Activated T-helper 2 cell treated with anti-CD3 and anti-CD28 coated beads, Interferon-gamma antibody, Interleukin-2, Interleukin-4, amounts not matched to agents 10 μg/mL and 5 μg/mL and 100 μg/mL, durations not matched to agents 14 hours and 24 hours and 36 hours (primary cell): Measurements from ENCODE around the gene RHOF. TPM values are rescaled to one million over a fixed set of nuclear protein-coding genes. Genes with fewer than 3 reads are reported as not detected.

Experiments used
- DNase-seq: peaks from one replicate; pipeline ENCODE4 v3.0.0; 2021; ENCODE audit warnings: low spot score
- H3K27ac Mint-ChIP-seq: one replicate; pipeline ENCODE4 v1.8.0; 2021; ENCODE audit warnings: mixed read lengths
- H3K27me3 Mint-ChIP-seq: one replicate; pipeline ENCODE4 v1.8.0; 2021; ENCODE audit warnings: low read depth, mixed read lengths
- H3K36me3 Mint-ChIP-seq: one replicate; pipeline ENCODE4 v1.8.0; 2021; ENCODE audit warnings: low read depth, mixed read lengths
- H3K4me1 Mint-ChIP-seq: one replicate; pipeline ENCODE4 v1.8.0; 2021; ENCODE audit warnings: low read depth, mixed read lengths
- H3K4me3 Mint-ChIP-seq: one replicate; pipeline ENCODE4 v1.8.0; 2021; ENCODE audit warnings: low read depth, mild to moderate bottlenecking, moderate library complexity, mixed read lengths
- H3K9me3 Mint-ChIP-seq: one replicate; pipeline ENCODE4 v1.8.0; 2021; ENCODE audit warnings: mixed read lengths
- intact Hi-C: fragments of 100-400 bp; cut with micrococcal nuclease; formaldehyde crosslinking; loops from one replicate; pipeline ENCODE4 v1.15.1; 2023
- total RNA-seq: library from RNA; stranded (reverse); gene quantifications from 2 replicates; pipeline ENCODE4 v1.2.3, GENCODE V29; 2022

RHOF gene, protein sequence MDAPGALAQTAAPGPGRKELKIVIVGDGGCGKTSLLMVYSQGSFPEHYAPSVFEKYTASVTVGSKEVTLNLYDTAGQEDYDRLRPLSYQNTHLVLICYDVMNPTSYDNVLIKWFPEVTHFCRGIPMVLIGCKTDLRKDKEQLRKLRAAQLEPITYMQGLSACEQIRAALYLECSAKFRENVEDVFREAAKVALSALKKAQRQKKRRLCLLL
- total RNA-seq, result 115 and 119 TPM in 2 replicates

DNA sequence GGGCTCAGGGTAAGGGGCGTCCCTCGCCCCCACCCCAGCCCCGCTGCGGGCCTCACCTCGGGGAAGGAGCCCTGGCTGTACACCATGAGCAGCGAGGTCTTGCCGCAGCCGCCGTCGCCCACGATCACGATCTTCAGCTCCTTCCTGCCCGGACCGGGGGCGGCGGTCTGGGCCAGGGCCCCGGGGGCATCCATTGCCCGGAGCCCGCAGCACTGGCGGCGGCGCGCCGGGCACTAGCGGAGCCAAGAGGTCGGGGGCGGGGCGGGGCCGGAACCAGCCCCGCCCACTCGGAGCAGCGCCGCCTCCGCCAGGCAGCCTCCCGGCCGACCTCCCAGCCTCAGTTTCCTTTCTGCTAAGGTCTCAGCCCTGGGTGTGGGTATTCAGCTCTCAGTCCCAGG is at the start of gene RHOF:
RHOF (minus strand) TSS at position 249 of the 398 bp plus-strand sequence; CDS start at position 194, 55 bp downstream.
- Mint-ChIP-seq H3K4me1 (peaks cover 56% of the 10 kb centered on the region), H3K27ac (peak within 1 kb of the TSS; percentile 94), H3K36me3 (peaks cover 59% of the 10 kb centered on the region), H3K9me3 (no peaks in the 10 kb centered on the region), H3K4me3 (peak within 1 kb of the TSS; percentile 91), H3K27me3 (no peaks in the 10 kb centered on the region)
- peak; percentile 49 for DNase-seq
- intact Hi-C loops, result loop anchor here (1.0 to 5.0 kb wide), 3 partner anchors 11 to 166 kb away; partner anchors contain the start of genes ORAI1 and TMEM120B

DNA sequence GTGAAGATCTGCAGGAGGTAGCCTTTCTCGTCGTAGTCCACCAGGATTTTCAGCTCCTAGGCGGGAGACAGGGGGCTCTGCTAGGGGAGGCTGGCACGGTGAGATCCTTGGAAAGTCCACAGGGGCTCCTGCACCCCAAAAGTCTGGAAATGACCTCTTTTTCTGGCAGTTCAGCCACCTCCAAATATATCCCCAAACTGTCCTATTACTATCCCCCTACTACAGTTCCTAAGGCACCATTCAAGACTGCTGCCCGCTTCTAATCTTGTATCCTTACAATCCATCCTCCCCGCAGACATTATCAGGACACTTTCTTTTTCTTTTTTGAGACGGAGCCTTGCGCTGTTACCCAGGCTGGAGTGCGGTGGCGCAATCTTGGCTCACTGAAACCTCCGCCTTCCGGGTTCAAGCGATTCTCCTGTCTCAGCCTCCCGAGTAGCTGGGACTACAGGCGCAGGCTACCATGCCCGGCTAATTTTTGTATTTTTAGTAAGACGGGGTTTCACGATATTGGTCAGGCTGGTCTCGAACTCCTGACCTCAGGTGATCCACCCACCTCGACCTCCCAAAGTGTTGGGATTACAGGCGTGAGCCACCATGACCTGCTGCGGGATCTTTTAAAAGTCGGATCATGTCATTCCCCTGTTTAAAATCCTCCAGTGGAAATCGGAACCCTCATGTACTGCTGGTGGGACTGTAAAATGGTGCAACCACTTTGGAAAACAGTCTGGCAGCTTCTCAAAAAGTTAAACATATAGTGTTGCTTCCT is 46.7 kb upstream of the RHOF start:
- H3K27me3 Mint-ChIP-seq, result no peaks in the 10 kb centered on the region
- DNase-seq, result no peak
- H3K9me3 Mint-ChIP-seq, result no peaks in the 10 kb centered on the region
- H3K36me3 Mint-ChIP-seq, result no peaks in the 10 kb centered on the region
- intact Hi-C loops, result loop anchor here (2.0 to 10.0 kb wide), 3 partner anchors 45 to 385 kb away; partner anchors contain the start of genes DIABLO and PSMD9
- peaks cover 4% of the 10 kb centered on the region for H3K4me1 Mint-ChIP-seq
- H3K4me3 Mint-ChIP-seq, result peak overlapping the region; percentile 97
- H3K27ac Mint-ChIP-seq, result peak overlapping the region; percentile 90

DNA sequence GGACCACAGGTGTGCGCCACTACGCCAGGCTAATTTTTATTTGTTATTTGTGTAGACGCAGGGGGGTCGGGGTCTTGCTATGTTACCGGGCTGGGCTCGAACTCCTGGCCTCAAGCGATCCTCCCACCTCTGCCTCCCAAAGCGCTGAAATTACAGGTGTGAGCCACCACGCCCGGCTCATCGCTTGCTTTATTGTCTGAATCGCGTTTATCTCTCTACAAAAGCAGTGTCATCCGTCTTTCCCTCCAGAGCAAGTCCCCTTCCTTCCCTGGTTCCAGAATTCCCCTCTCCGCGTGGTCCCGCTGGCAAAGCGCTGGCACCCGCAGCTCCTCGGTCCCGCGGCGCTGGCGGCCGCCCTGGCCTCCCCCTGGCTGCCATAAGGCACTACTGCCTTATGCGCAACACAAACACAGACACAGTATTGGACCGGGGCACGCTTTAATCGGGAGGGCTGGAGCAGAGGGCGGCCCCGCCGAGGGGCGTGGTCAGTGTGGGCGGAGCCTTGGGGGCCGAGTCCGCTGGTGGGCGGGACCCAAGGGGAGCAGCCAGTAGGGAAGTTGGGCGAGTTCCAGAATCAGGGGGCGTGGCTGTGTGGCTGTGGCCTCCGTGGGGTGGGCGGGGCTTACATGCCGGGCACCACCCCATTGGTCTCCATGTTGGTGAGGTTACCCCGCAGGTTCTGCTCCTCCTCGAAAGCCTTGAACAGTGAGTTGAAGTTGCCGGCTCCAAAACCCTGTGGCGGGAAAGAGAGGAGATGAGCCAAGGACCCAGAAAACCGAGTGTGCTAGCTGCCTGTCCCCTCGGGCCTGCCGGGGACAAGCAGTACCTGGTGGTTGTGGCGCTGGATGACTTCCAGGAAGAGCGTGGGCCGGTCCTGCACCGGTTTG is 45.9 kb upstream of the RHOF start:
- DNase-seq, result peak; percentile 99
- H3K27ac Mint-ChIP-seq, result peak overlapping the region; percentile 90
- H3K27me3 Mint-ChIP-seq, result no peaks in the 10 kb centered on the region
- peaks cover 4% of the 10 kb centered on the region for H3K4me1 Mint-ChIP-seq
- H3K9me3 Mint-ChIP-seq, result no peaks in the 10 kb centered on the region
- H3K36me3 Mint-ChIP-seq, result no peaks in the 10 kb centered on the region
- intact Hi-C loops, result loop anchor here (2.0 to 10.0 kb wide), 3 partner anchors 45 to 385 kb away; partner anchors contain the start of genes DIABLO and PSMD9
- H3K4me3 Mint-ChIP-seq, result peak overlapping the region; percentile 97

DNA sequence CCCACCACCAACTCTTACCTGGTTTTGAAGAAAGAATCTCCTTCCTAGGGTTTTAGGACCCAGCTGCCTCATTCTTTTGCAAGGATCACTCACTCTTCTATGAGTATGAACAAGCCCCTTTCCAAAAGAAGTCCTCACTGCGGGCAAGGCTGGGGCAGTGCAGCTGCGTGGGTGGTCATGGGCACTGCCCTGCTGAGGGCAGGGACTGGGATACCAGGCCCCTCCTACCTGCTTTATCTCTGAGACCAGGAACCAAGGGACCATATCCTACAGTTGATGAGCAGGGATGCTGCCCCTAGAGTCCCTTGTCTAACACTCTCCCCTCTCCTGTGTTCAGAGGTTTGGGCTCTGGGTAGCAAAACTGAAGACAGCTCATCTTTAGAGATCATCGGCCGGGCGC is 44.6 kb upstream of the RHOF start:
- no peaks in the 10 kb centered on the region for H3K36me3 Mint-ChIP-seq
- peaks cover 4% of the 10 kb centered on the region for H3K4me1 Mint-ChIP-seq
- H3K27ac Mint-ChIP-seq, result no peak overlapping the region
- no peaks in the 10 kb centered on the region for H3K9me3 Mint-ChIP-seq
- H3K27me3 Mint-ChIP-seq, result no peaks in the 10 kb centered on the region
- no peak for DNase-seq
- intact Hi-C loops, result loop anchor here (2.0 to 10.0 kb wide), 3 partner anchors 43 to 387 kb away; partner anchors contain the start of genes DIABLO and PSMD9
- no peak overlapping the region for H3K4me3 Mint-ChIP-seq

DNA sequence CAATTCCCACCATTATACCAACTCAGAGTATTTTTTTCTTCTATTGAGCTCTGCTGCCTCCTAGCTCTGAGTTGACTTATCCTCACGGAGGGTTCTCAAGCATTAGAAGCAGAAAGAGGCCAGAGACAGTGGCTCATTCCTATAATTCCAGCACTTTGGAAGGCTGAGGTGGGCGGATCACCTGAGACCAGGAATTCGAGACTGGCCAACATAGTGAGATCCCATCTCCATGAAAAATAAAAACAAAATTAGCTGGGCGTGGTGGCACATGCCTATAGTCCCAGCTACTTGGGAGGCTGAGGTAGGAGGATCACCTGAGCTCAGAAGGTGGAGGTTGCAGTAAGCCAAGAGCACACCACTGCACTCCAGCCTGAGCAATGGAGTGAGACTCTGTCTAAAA is 44.2 kb upstream of the RHOF start:
- no peak for DNase-seq
- intact Hi-C loops, result loop anchor here (2.0 to 10.0 kb wide), 3 partner anchors 43 to 387 kb away; partner anchors contain the start of genes DIABLO and PSMD9
- peaks cover under 1% of the 10 kb centered on the region for H3K36me3 Mint-ChIP-seq
- no peak overlapping the region for H3K27ac Mint-ChIP-seq
- H3K27me3 Mint-ChIP-seq, result no peaks in the 10 kb centered on the region
- no peak overlapping the region for H3K4me3 Mint-ChIP-seq
- H3K4me1 Mint-ChIP-seq, result peaks cover 4% of the 10 kb centered on the region
- H3K9me3 Mint-ChIP-seq, result no peaks in the 10 kb centered on the region

DNA sequence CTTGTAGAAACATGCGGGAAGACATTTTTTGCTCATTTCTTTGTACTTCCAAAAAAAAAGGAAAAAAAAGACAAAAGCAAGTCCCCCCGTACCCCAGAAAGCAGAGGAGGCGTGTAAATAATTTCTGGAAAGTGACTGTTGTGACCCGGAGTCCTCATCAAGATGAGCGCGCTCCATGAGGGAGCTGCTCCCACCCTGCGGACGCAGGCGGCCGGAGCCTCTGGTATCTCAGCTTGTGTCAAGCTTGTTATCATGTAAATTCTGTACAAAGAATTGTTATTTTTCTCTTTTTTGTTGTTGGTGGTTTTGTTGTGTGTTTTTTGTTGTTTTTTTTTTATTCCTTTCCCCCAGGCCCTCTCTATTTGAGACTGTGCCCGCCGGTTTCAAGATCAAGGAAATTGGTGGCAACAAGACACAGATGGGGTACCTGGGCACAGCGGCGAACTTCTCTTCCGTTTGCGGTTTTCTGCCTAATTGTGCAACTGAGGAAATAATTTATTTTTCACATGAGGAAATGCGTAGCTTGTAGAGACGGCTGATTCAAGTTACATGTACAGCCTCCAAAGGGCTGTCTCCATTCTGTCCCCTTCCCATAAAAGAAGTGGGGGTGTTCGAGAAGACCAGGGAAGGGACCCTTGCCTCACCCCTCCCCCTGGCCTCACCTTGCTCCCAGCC is 38.2 kb upstream of the RHOF start:
- Mint-ChIP-seq H3K27ac (no peak overlapping the region), H3K36me3 (peaks cover 44% of the 10 kb centered on the region), H3K4me1 (no peaks in the 10 kb centered on the region), H3K4me3 (no peak overlapping the region), H3K27me3 (no peaks in the 10 kb centered on the region), H3K9me3 (no peaks in the 10 kb centered on the region)
- DNase-seq, result no peak
- intact Hi-C loops, result loop anchor here (10.0 kb wide), 1 partner anchor 393 kb away; the partner anchor contains the start of gene DIABLO

DNA sequence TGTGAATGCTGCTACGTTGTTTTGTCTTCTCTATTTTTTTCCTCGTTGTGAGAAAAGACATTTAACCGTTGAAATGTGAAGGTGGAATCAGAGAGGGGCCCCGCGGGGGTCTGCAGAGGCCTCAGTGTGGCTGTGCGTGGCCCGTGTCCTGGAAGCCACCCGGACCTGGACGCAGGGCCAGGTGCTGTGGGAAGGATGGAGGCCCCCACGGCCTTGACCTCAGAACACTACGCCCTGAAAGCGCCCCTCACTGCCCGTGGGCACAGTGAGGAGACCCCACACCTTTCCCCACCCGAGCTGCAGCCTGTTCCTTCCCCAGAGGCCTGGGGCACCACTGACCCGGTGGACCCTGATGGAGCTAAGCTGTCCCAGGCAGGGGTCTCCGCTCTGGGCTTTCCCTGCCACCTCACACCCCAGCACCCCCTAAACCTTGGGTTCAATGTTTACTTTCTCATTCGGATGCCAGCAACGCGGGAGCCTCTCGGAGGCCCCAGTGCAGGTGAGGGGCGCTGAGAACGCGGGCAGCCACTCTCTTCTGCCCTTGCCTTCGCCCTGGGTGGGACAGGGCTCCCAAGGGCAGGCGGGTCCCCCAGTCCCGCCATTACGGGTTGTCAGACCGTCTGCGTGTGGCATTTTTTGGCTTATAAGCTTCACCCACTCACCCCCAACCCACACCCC is 37.2 kb upstream of the RHOF start:
- no peak overlapping the region for H3K27ac Mint-ChIP-seq

DNA sequence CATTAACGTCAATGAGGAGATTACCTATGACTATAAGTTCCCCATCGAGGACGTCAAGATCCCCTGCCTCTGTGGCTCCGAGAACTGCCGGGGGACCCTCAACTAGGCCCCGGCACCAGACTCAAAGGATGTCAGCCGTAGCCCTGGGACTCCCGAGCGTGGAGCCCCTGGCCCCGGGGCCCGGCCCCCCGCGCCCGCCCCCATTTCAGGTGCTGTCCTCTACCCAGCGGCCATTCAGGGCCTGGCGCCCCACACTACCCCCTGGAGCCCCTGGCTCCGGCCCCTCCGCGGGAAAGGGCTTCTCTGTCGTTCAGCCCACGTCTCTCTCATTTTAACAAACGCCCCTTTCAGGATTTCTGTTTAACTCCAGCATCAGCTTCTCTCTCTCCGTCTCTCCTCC is 36.6 kb upstream of the RHOF start:
- no peaks in the 10 kb centered on the region for H3K27me3 Mint-ChIP-seq
- intact Hi-C loops, result loop anchor here (10.0 kb wide), 1 partner anchor 395 kb away; the partner anchor contains the start of gene DIABLO
- no peak overlapping the region for H3K27ac Mint-ChIP-seq
- DNase-seq, result no peak
- no peaks in the 10 kb centered on the region for H3K9me3 Mint-ChIP-seq
- peaks cover 55% of the 10 kb centered on the region for H3K36me3 Mint-ChIP-seq
- H3K4me3 Mint-ChIP-seq, result no peak overlapping the region
- no peaks in the 10 kb centered on the region for H3K4me1 Mint-ChIP-seq

More for the DNA sequence above, 37.2 kb upstream of the RHOF start:
- no peaks in the 10 kb centered on the region for H3K27me3 Mint-ChIP-seq
- intact Hi-C loops, result loop anchor here (10.0 kb wide), 1 partner anchor 394 kb away; the partner anchor contains the start of gene DIABLO
- no peaks in the 10 kb centered on the region for H3K4me1 Mint-ChIP-seq
- H3K9me3 Mint-ChIP-seq, result no peaks in the 10 kb centered on the region
- H3K4me3 Mint-ChIP-seq, result no peak overlapping the region
- no peak for DNase-seq
- H3K36me3 Mint-ChIP-seq, result peaks cover 52% of the 10 kb centered on the region

DNA sequence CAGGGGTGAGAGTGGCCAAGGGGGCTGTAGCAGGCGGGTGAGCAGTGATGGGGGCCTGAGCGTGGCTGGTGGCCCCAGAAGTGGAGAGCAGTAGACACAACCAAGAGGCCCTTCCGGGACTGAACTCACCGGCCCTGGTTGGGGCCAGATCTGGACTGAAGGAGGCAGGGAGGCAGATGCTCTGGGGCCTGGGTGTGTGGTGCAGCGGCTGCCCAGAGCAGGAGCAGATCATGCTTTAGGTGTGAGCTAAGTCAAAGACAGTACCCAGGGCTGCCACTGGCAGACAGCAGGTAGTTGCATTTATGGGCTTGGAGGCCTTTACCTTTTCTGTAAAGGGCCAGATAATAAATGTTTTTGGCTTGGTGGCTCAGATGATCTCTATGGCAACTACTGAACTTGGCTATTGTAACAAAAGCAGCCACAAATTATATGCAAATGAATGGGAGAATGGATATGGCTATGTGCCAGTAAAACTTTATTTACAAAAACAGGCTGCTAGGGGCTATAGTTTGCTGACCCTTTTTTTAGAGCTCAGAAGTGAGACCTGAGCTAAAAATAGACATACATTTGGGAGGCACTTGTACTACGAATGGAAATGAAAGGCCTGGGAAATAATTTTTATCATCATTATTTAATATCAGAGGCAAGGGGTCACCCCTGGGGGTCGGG is 35.9 kb upstream of the RHOF start:
- H3K27ac Mint-ChIP-seq, result no peak overlapping the region
- no peak for DNase-seq
- H3K9me3 Mint-ChIP-seq, result no peaks in the 10 kb centered on the region
- intact Hi-C loops, result no loop called here
- no peaks in the 10 kb centered on the region for H3K4me1 Mint-ChIP-seq
- H3K36me3 Mint-ChIP-seq, result peaks cover 60% of the 10 kb centered on the region
- no peaks in the 10 kb centered on the region for H3K27me3 Mint-ChIP-seq
- no peak overlapping the region for H3K4me3 Mint-ChIP-seq

DNA sequence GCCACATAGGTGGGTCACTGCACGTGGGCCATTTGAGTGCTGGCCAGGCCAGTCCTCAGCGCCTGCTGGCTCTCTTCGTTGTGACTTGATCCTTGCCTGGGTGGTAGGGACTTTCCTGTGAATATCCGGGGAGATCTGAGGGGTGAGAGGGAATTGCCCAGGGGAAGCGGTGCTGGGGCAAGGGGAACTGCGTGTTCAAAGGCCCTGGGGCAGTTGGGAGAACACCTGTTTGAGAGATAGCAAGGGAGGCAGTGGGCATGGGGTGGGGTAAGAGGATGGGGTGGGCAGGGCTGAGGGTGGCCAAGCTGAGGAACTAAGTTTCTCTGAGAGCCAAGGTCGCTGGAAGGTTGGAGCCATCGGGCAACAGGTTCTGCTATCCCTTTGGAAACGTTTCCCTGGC is 35.3 kb upstream of the RHOF start:
- no peaks in the 10 kb centered on the region for H3K9me3 Mint-ChIP-seq
- H3K27me3 Mint-ChIP-seq, result no peaks in the 10 kb centered on the region
- no peak overlapping the region for H3K27ac Mint-ChIP-seq
- no peaks in the 10 kb centered on the region for H3K4me1 Mint-ChIP-seq
- intact Hi-C loops, result no loop called here
- no peak overlapping the region for H3K4me3 Mint-ChIP-seq
- DNase-seq, result no peak
- peaks cover 66% of the 10 kb centered on the region for H3K36me3 Mint-ChIP-seq

DNA sequence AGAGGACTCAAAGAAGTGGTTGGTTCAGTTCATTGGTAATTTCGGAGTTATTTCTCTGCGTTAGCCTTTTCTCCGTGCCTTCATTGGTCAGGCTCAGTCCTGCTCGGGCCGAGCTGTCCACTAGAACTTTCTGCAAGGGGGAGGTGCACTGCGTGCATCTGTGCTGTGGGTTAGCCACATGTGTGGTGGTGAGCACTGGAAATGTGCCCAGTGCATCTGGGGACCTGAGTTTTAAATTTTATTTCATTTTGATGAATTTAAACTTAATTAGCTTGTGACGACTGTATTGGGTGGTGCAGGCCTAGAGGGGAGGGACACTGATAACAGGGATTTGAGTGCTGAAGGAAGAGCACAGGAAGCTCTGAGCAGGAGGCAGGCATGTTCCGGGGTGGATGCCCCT is 34.8 kb upstream of the RHOF start:
- no peak overlapping the region for H3K4me3 Mint-ChIP-seq
- no peaks in the 10 kb centered on the region for H3K27me3 Mint-ChIP-seq
- intact Hi-C loops, result no loop called here
- H3K36me3 Mint-ChIP-seq, result peaks cover 71% of the 10 kb centered on the region
- H3K9me3 Mint-ChIP-seq, result no peaks in the 10 kb centered on the region
- DNase-seq, result no peak
- no peaks in the 10 kb centered on the region for H3K4me1 Mint-ChIP-seq
- H3K27ac Mint-ChIP-seq, result no peak overlapping the region
